Measurements from ENCODE around the gene ANKAR.

- no peak for TF ChIP-seq CTCF (IDR thresholded peaks at IDR 0.05)
- TF ChIP-seq POLR2AphosphoS5 (IDR thresholded peaks at IDR 0.05), result no peak
Observed at GRCh38 chr2:189639007-189639609, 35.4 kb upstream of the ANKAR start.
